HEK293T (cell line): Measurements from ENCODE around the gene BCL11A.

ENCODE experiments used
- CTCF ChIA-PET: fragments of 350-600 bp; formaldehyde crosslinking; extraction: SDS; loops from one replicate; lab custom pipeline; 2021; ENCODE audit warnings: antibody characterized with exemption, inconsistent platforms; lab: Yijun Ruan, JAX
- POLR2A ChIA-PET: fragments of 350-600 bp; formaldehyde crosslinking; extraction: SDS; loops from one replicate; lab custom pipeline; 2020; ENCODE audit warnings: antibody characterized with exemption, inconsistent platforms; lab: Yijun Ruan, JAX
- DNase-seq: peaks from one replicate; pipeline ENCODE4 v3.0.0; 2012; ENCODE audit warnings: mixed read lengths; ENCODE audit errors: extremely low spot score
- ARNT ChIP-seq: fragments of 450-650 bp; IDR thresholded peaks from 2 replicates; pipeline ENCODE4 v1.6.1; 2017; ENCODE audit warnings: mild to moderate bottlenecking
- BHLHE40 ChIP-seq: fragments of 450-650 bp; IDR thresholded peaks from 2 replicates; pipeline ENCODE4 v1.6.1; 2016; ENCODE audit warnings: mild to moderate bottlenecking, moderate library complexity, borderline replicate concordance
- CTBP1 ChIP-seq: fragments of 450-650 bp; IDR thresholded peaks from 2 replicates; pipeline ENCODE4 v1.6.1; 2016; ENCODE audit warnings: borderline replicate concordance
- ELF4 ChIP-seq: fragments of 450-650 bp; IDR thresholded peaks from 2 replicates; pipeline ENCODE4 v1.6.1; 2017; ENCODE audit warnings: antibody characterized with exemption
- FOXA1 ChIP-seq: fragments of 450-650 bp; IDR thresholded peaks from 2 replicates; pipeline ENCODE4 v1.6.1; 2016; ENCODE audit warnings: mild to moderate bottlenecking
- FOXK2 ChIP-seq: fragments of 450-650 bp; IDR thresholded peaks from 2 replicates; pipeline ENCODE4 v1.6.1; 2016; ENCODE audit warnings: mild to moderate bottlenecking
- FOXM1 ChIP-seq: fragments of 450-650 bp; IDR thresholded peaks from 2 replicates; pipeline ENCODE4 v1.6.1; 2017; ENCODE audit warnings: mild to moderate bottlenecking, borderline replicate concordance
- HDGF ChIP-seq: fragments of 450-650 bp; IDR thresholded peaks from 2 replicates; pipeline ENCODE4 v1.6.1; 2017; ENCODE audit warnings: antibody characterized with exemption, borderline replicate concordance
- L3MBTL2 ChIP-seq: fragments of 450-650 bp; conservative IDR thresholded peaks from 2 replicates; pipeline ENCODE4 v1.6.1; 2016; ENCODE audit warnings: mild to moderate bottlenecking
- LEF1 ChIP-seq: fragments of 450-650 bp; IDR thresholded peaks from 2 replicates; pipeline ENCODE4 v1.6.1; 2017; ENCODE audit warnings: mild to moderate bottlenecking, borderline replicate concordance
- NFRKB ChIP-seq: fragments of 450-650 bp; IDR thresholded peaks from 2 replicates; pipeline ENCODE4 v1.6.1; 2016; ENCODE audit warnings: mild to moderate bottlenecking, moderate library complexity
- SP1 ChIP-seq: fragments of 450-650 bp; IDR thresholded peaks from 2 replicates; pipeline ENCODE4 v1.6.1; 2017
- SUZ12 ChIP-seq: fragments of 450-650 bp; IDR thresholded peaks from 2 replicates; pipeline ENCODE4 v1.6.1; 2016; ENCODE audit warnings: mild to moderate bottlenecking
- TARDBP ChIP-seq: fragments of 450-650 bp; IDR thresholded peaks from 2 replicates; pipeline ENCODE4 v1.6.1; 2016
- ZNF384 ChIP-seq: fragments of 450-650 bp; IDR thresholded peaks from 2 replicates; pipeline ENCODE4 v1.6.1; 2016
- TF ChIP-seq, protein P1 (sequence below): fragments of 450-650 bp; IDR thresholded peaks from 2 replicates; pipeline ENCODE4 v1.6.1; 2016

BCL11A gene

DNA sequence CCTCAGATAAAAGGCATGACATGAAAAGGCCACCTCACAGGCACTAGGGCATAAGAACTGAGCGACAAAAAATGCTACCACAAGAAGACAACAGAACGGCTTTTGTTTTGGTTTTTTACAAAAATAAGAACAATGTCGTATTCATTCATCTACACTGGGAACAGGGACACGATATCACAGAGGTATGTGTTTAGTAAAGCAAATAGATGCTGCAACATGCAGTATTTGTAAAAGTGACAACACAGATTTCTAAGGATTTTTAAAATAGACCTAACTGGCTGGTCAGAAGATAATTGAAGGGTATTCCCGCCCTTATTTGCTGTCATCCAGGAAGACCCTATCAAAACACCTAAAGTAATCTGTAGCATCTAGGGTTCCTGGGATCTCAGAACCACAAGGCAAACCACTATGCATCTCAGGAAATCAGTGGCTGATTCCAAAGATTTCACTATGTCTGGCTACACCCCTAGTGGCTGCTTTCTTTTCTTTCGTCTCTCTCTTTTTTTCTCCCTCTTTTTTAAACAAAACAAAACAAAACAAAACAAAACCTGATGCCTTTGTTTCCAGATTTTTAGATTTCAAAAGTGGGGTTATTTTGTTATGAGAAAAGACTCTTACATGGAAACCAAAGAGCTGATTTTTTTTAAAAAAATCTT, 97.2 kb downstream of the BCL11A start:
- no peak for DNase-seq
- ChIA-PET CTCF (interaction anchor here (0.7 kb wide), 1 partner anchor 14 kb away, joined by 4 read pairs; no protein-coding TSS in a partner anchor), POLR2A (no interaction called here)
- TF ChIP-seq HDGF = no peak
- no peak for TF ChIP-seq TARDBP
- no peak for TF ChIP-seq NFRKB
- TF ChIP-seq FOXA1 = no peak
- TF ChIP-seq SUZ12 = no peak
- TF ChIP-seq BHLHE40 = no peak
- TF ChIP-seq CTBP1 = no peak
- TF ChIP-seq FOXM1 = no peak
- TF ChIP-seq, protein P1, sequence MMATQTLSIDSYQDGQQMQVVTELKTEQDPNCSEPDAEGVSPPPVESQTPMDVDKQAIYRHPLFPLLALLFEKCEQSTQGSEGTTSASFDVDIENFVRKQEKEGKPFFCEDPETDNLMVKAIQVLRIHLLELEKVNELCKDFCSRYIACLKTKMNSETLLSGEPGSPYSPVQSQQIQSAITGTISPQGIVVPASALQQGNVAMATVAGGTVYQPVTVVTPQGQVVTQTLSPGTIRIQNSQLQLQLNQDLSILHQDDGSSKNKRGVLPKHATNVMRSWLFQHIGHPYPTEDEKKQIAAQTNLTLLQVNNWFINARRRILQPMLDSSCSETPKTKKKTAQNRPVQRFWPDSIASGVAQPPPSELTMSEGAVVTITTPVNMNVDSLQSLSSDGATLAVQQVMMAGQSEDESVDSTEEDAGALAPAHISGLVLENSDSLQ = no peak
- TF ChIP-seq ZNF384 = no peak
- no peak for TF ChIP-seq L3MBTL2
- no peak for TF ChIP-seq ELF4
- TF ChIP-seq ARNT = no peak
- TF ChIP-seq LEF1 = no peak
- no peak for TF ChIP-seq FOXK2
- no peak for TF ChIP-seq SP1

DNA sequence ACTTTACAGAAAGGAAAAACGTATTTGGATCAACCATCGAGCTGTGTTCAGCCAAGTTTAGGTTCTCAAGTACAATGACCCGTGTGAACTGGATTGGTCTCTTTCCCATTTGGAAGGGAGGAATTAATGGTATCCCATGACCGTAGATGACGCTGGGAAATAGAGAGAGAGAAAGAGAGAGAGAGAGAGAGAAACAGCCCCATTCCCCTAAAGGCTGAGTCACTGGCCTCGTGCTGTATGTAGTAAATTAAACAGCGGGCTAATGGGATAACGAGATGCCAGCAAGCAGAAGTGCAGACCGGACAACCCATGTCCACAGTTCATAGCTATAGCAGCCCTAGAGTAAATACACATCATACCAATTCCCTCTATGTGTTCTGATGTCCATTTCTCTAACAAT, 99.6 kb downstream of the BCL11A start:
- ChIA-PET POLR2A (interaction anchor here (0.7 kb wide), 1 partner anchor 79 kb away, joined by 3 read pairs; no protein-coding TSS in a partner anchor), CTCF (interaction anchor here (1.5 kb wide), 1 partner anchor 14 kb away, joined by 5 read pairs; no protein-coding TSS in a partner anchor)
- DNase-seq = no peak
- TF ChIP-seq CTBP1 (no peak), FOXK2 (no peak), ARNT (no peak), ZNF384 (no peak), SUZ12 (no peak), ELF4 (no peak), L3MBTL2 (no peak), NFRKB (no peak), HDGF (no peak), SP1 (no peak), TARDBP (no peak), LEF1 (no peak), FOXA1 (no peak), FOXM1 (no peak), BHLHE40 (no peak)
- TF ChIP-seq, protein P1 = no peak

DNA sequence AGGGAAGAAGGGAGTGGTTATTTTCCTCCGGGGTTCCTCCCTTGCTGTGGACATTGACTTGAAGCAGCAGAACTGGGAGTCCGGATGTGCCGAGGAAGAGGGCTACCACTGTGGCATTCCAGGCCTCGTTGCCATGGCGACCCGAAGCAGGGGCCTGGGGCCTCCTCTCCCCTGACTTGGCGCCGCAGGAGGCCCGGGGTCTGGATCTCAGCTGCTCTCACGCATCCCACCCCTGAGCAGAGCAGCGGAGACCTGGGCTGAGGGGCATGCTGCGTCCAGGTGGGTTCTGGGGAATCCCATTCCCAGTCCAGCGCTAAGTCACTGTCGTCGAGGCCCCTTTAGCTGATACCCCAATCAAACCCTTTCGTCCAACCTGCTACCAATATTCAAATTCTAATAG, 100.2 kb downstream of the BCL11A start:
- no peak for DNase-seq
- ChIA-PET POLR2A (interaction anchor here (0.7 kb wide), 1 partner anchor 80 kb away, joined by 3 read pairs; no protein-coding TSS in a partner anchor), CTCF (interaction anchor here (1.5 kb wide), 1 partner anchor 14 kb away, joined by 5 read pairs; no protein-coding TSS in a partner anchor)
- TF ChIP-seq SP1 (no peak), LEF1 (no peak), SUZ12 (no peak), CTBP1 (no peak), NFRKB (no peak), HDGF (no peak), FOXA1 (no peak), L3MBTL2 (no peak)

DNA sequence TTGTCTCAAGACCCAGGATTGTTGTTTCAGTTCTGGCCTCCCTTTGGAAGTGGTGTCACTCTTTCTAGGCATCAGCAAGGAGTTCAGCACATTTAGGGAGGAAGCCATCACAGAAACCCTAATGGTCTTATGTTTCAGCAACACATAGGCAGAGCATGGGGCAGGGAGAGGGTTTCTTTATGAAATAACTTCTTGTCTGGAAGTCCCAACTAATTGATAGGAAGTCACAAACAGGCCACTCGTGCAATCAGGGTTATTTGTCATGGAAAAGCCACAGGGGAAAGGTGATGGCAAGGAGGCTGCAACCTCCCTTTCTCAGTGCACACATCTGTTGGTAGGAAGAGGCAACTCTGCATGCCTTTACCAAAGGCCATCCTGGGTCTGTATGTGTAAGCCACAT, 103.0 kb downstream of the BCL11A start:
- ChIA-PET CTCF (no interaction called here), POLR2A (no interaction called here)
- DNase-seq = no peak
- TF ChIP-seq NFRKB (no peak), ZNF384 (no peak)

DNA sequence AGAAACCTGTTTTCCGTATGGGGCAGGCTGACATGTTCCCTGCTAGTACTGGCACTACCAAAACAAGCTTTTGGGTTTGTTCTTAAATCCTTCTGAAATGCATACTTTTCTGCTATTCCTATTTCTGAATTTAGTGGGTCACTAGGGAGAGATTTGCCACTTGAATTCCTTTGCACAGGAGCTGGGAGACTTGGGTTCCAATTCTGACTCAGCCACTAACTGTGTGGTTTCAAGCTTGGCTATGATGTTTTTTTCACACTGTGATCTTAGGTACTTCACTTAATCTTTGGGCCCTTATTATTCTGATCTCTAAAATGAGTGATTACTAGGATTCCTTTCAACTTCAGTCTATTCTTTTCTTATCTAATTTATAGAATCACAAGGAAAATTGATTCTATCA, 105.5 kb downstream of the BCL11A start:
- no peak for TF ChIP-seq CTBP1
- no peak for TF ChIP-seq BHLHE40
- no peak for TF ChIP-seq ZNF384
- no peak for TF ChIP-seq FOXA1
- no peak for TF ChIP-seq FOXK2
- no peak for TF ChIP-seq FOXM1
- TF ChIP-seq HDGF = no peak
- TF ChIP-seq L3MBTL2 = no peak
- TF ChIP-seq SP1 = no peak
- TF ChIP-seq ARNT = no peak
- TF ChIP-seq ELF4 = no peak
- TF ChIP-seq TARDBP = no peak
- no peak for TF ChIP-seq SUZ12
- TF ChIP-seq, protein P1 = no peak
- no peak for TF ChIP-seq LEF1
- ChIA-PET CTCF (interaction anchor here (1.9 kb wide), 1 partner anchor 8 kb away, joined by 7 read pairs; no protein-coding TSS in a partner anchor), POLR2A (no interaction called here)
- DNase-seq = no peak
